Activated effector memory CD4-positive, alpha-beta T cell treated with Interleukin-2 at 50 U/mL for 16 hours (primary cell): ENCODE results near the gene YIPF2.
"Not testable (repeated sequence)": the region's sequence is repeated elsewhere in the genome, so short reads cannot be mapped to it uniquely, and the experiment has no call there.

Experiments
- DNase-seq: peaks from one replicate; pipeline ENCODE4 v3.0.0-alpha.2; 2020

YIPF2 gene

GRCh38 chr19:10908380-10908960 lies 20.0 kb downstream of the YIPF2 start:
- DNase-seq = no peak

GRCh38 chr19:10907925-10908324 lies 20.5 kb downstream of the YIPF2 start:
- DNase-seq = no peak

GRCh38 chr19:10899151-10899653 lies 29.2 kb downstream of the YIPF2 start:
- DNase-seq = no peak

- no peak for DNase-seq
Observed at GRCh38 chr19:10898633-10899032, 29.8 kb downstream of the YIPF2 start.

- no peak for DNase-seq
Observed at GRCh38 chr19:10896851-10897526, 31.4 kb downstream of the YIPF2 start.

- DNase-seq = no peak
Observed at GRCh38 chr19:10895920-10896319, 32.5 kb downstream of the YIPF2 start.

GRCh38 chr19:10895363-10895762 lies 33.1 kb downstream of the YIPF2 start:
- no peak for DNase-seq

- DNase-seq = no peak
Observed at GRCh38 chr19:10894911-10895213, 33.6 kb downstream of the YIPF2 start.

- no peak for DNase-seq
Observed at GRCh38 chr19:10892256-10892655, 36.2 kb downstream of the YIPF2 start.

GRCh38 chr19:10891405-10892086 lies 36.9 kb downstream of the YIPF2 start:
- no peak for DNase-seq

- DNase-seq = no peak
Observed at GRCh38 chr19:10889880-10890279, 38.6 kb downstream of the YIPF2 start.

- DNase-seq = no peak
Observed at GRCh38 chr19:10888421-10888866, 40.0 kb downstream of the YIPF2 start.

- DNase-seq = no peak
Observed at GRCh38 chr19:10887616-10888367, 40.6 kb downstream of the YIPF2 start.

- no peak for DNase-seq
Observed at GRCh38 chr19:10885201-10886169, 43.0 kb downstream of the YIPF2 start.

- DNase-seq = no peak
Observed at GRCh38 chr19:10884274-10884673, 44.2 kb downstream of the YIPF2 start.

- no peak for DNase-seq
Observed at GRCh38 chr19:10882108-10882457, 46.4 kb downstream of the YIPF2 start.

- no peak for DNase-seq
Observed at GRCh38 chr19:10881403-10882107, 46.9 kb downstream of the YIPF2 start.

GRCh38 chr19:10878253-10878652 lies 50.2 kb downstream of the YIPF2 start:
- DNase-seq = no peak

GRCh38 chr19:10877608-10878007 lies 50.8 kb downstream of the YIPF2 start:
- not testable (repeated sequence) for DNase-seq

GRCh38 chr19:10876459-10877240 lies 51.8 kb downstream of the YIPF2 start:
- DNase-seq = no peak

- no peak for DNase-seq
Observed at GRCh38 chr19:10874024-10874423, 54.4 kb downstream of the YIPF2 start.
